Fibroblast of skin of abdomen (primary cell): ENCODE data around the gene TRIO.
"Not testable (repeated sequence)": the region's sequence is repeated elsewhere in the genome, so short reads cannot be mapped to it uniquely, and the experiment has no call there.

Experiments
- DNase-seq: peaks from one replicate; pipeline ENCODE4 v3.0.0-alpha.2; 2013

The TRIO gene

GRCh38 chr5:14419686-14420085 is 276.5 kb downstream of the TRIO start:
- no peak for DNase-seq

- no peak for DNase-seq
These were observed 277.1 kb downstream of the TRIO start for GRCh38 chr5:14420101-14420811.

- DNase-seq: no peak
These were observed 278.7 kb downstream of the TRIO start for GRCh38 chr5:14421851-14422250.

- DNase-seq: no peak
These were observed 281.0 kb downstream of the TRIO start for GRCh38 chr5:14424011-14424685.

GRCh38 chr5:14425559-14425958 is 282.4 kb downstream of the TRIO start:
- DNase-seq: no peak

GRCh38 chr5:14426521-14426920 is 283.4 kb downstream of the TRIO start:
- no peak for DNase-seq

GRCh38 chr5:14428302-14429081 is 285.4 kb downstream of the TRIO start:
- DNase-seq: no peak

GRCh38 chr5:14429101-14430050 is 286.2 kb downstream of the TRIO start:
- DNase-seq: no peak

GRCh38 chr5:14431534-14431933 is 288.4 kb downstream of the TRIO start:
- no peak for DNase-seq

- no peak for DNase-seq
These were observed 289.9 kb downstream of the TRIO start for GRCh38 chr5:14432931-14433589.

GRCh38 chr5:14435481-14435880 is 292.3 kb downstream of the TRIO start:
- peak; percentile 59 for DNase-seq

GRCh38 chr5:14436122-14436521 is 293.0 kb downstream of the TRIO start:
- DNase-seq: not testable (repeated sequence)

- no peak for DNase-seq
These were observed 293.8 kb downstream of the TRIO start for GRCh38 chr5:14436801-14437542.

- no peak for DNase-seq
These were observed 295.1 kb downstream of the TRIO start for GRCh38 chr5:14438195-14438606.

- DNase-seq: no peak
These were observed 296.1 kb downstream of the TRIO start for GRCh38 chr5:14439087-14439871.

GRCh38 chr5:14440223-14440581 is 297.1 kb downstream of the TRIO start:
- DNase-seq: no peak

- peak; percentile 99 for DNase-seq
These were observed 297.7 kb downstream of the TRIO start for GRCh38 chr5:14440582-14441431.

- DNase-seq: no peak
These were observed 298.5 kb downstream of the TRIO start for GRCh38 chr5:14441641-14442040.

GRCh38 chr5:14442536-14442935 is 299.4 kb downstream of the TRIO start:
- DNase-seq: no peak
